ENCODE data around the gene RORB.

The RORB gene

GRCh38 chr9:74496406-74496805, 729 bp upstream of the RORB start:
- Histone ChIP-seq H3K4me3 (ENCODE audit: extremely low read depth, insufficient read depth, low read length, poor library complexity, severe bottlenecking) (peak overlapping the region; percentile 44), H3K27ac (ENCODE audit: low read depth, low read length, severe bottlenecking) (no peak overlapping the region), H3K9me3 (ENCODE audit: control insufficient read depth, low read length) (no peaks in the 10 kb centered on the region), H3K4me1 (ENCODE audit: control insufficient read depth, insufficient read depth, low read length, poor library complexity, severe bottlenecking) (peaks cover 11% of the 10 kb centered on the region), H3K36me3 (ENCODE audit: control insufficient read depth, insufficient read depth, low read length) (no peaks in the 10 kb centered on the region)
- WGBS, 2 experiments (ENCODE audit: insufficient coverage in 2 of 2) = 20% methylated on average over 1 of the region's 6 CpGs; no CpG with 5 or more reads in 1 of the 2 experiments

GRCh38 chr9:74497748-74498620, 849 bp downstream of the RORB start:
- Histone ChIP-seq H3K27ac (ENCODE audit: low read depth, low read length, severe bottlenecking) (no peak overlapping the region), H3K36me3 (ENCODE audit: control insufficient read depth, insufficient read depth, low read length) (no peaks in the 10 kb centered on the region), H3K4me1 (ENCODE audit: control insufficient read depth, insufficient read depth, low read length, poor library complexity, severe bottlenecking) (peaks cover 11% of the 10 kb centered on the region), H3K4me3 (ENCODE audit: extremely low read depth, insufficient read depth, low read length, poor library complexity, severe bottlenecking) (peak overlapping the region; percentile 44), H3K9me3 (ENCODE audit: control insufficient read depth, low read length) (no peaks in the 10 kb centered on the region)
- 0% methylated on average over 61 to 73 of the region's 77 CpGs for WGBS, 2 experiments (ENCODE audit: insufficient coverage in 2 of 2)

- 1% methylated on average over 14 to 28 of the region's 34 CpGs for WGBS, 2 experiments (ENCODE audit: insufficient coverage in 2 of 2)
- peaks cover 11% of the 10 kb centered on the region for H3K4me1 ChIP-seq (ENCODE audit: control insufficient read depth, insufficient read depth, low read length, poor library complexity, severe bottlenecking)
- H3K36me3 ChIP-seq (ENCODE audit: control insufficient read depth, insufficient read depth, low read length) = no peaks in the 10 kb centered on the region
- H3K4me3 ChIP-seq (ENCODE audit: extremely low read depth, insufficient read depth, low read length, poor library complexity, severe bottlenecking) = peak overlapping the region; percentile 44
- no peaks in the 10 kb centered on the region for H3K9me3 ChIP-seq (ENCODE audit: control insufficient read depth, low read length)
- no peak overlapping the region for H3K27ac ChIP-seq (ENCODE audit: low read depth, low read length, severe bottlenecking)
Measured at GRCh38 chr9:74498621-74499095, 1.5 kb downstream of the RORB start.

GRCh38 chr9:74499111-74499601, 2.0 kb downstream of the RORB start:
- Histone ChIP-seq H3K4me3 (ENCODE audit: extremely low read depth, insufficient read depth, low read length, poor library complexity, severe bottlenecking) (peak overlapping the region; percentile 44), H3K36me3 (ENCODE audit: control insufficient read depth, insufficient read depth, low read length) (no peaks in the 10 kb centered on the region), H3K27ac (ENCODE audit: low read depth, low read length, severe bottlenecking) (no peak overlapping the region), H3K9me3 (ENCODE audit: control insufficient read depth, low read length) (no peaks in the 10 kb centered on the region), H3K4me1 (ENCODE audit: control insufficient read depth, insufficient read depth, low read length, poor library complexity, severe bottlenecking) (peaks cover 11% of the 10 kb centered on the region)
- 1 to 2% methylated on average over 9 to 12 of the region's 19 CpGs for WGBS, 2 experiments (ENCODE audit: insufficient coverage in 2 of 2)

GRCh38 chr9:74499770-74500583, 2.8 kb downstream of the RORB start:
- peaks cover 11% of the 10 kb centered on the region for H3K4me1 ChIP-seq (ENCODE audit: control insufficient read depth, insufficient read depth, low read length, poor library complexity, severe bottlenecking)
- H3K4me3 ChIP-seq (ENCODE audit: extremely low read depth, insufficient read depth, low read length, poor library complexity, severe bottlenecking) = peak overlapping the region; percentile 44
- H3K36me3 ChIP-seq (ENCODE audit: control insufficient read depth, insufficient read depth, low read length) = no peaks in the 10 kb centered on the region
- WGBS, 2 experiments (ENCODE audit: insufficient coverage in 2 of 2) = 4% methylated on average over 17 to 22 of the region's 32 CpGs
- H3K27ac ChIP-seq (ENCODE audit: low read depth, low read length, severe bottlenecking) = no peak overlapping the region
- no peaks in the 10 kb centered on the region for H3K9me3 ChIP-seq (ENCODE audit: control insufficient read depth, low read length)

GRCh38 chr9:74500584-74500924, 3.4 kb downstream of the RORB start:
- no peaks in the 10 kb centered on the region for H3K36me3 ChIP-seq (ENCODE audit: control insufficient read depth, insufficient read depth, low read length)
- 0 to 2% methylated on average over 1 to 12 of the region's 14 CpGs for WGBS, 2 experiments (ENCODE audit: insufficient coverage in 2 of 2)
- H3K4me1 ChIP-seq (ENCODE audit: control insufficient read depth, insufficient read depth, low read length, poor library complexity, severe bottlenecking) = peaks cover 11% of the 10 kb centered on the region
- H3K27ac ChIP-seq (ENCODE audit: low read depth, low read length, severe bottlenecking) = no peak overlapping the region
- H3K9me3 ChIP-seq (ENCODE audit: control insufficient read depth, low read length) = no peaks in the 10 kb centered on the region
- no peak overlapping the region for H3K4me3 ChIP-seq (ENCODE audit: extremely low read depth, insufficient read depth, low read length, poor library complexity, severe bottlenecking)

GRCh38 chr9:74501570-74501969, 4.4 kb downstream of the RORB start:
- H3K36me3 ChIP-seq (ENCODE audit: control insufficient read depth, insufficient read depth, low read length) = no peaks in the 10 kb centered on the region
- no peaks in the 10 kb centered on the region for H3K9me3 ChIP-seq (ENCODE audit: control insufficient read depth, low read length)
- WGBS, 2 experiments (ENCODE audit: insufficient coverage in 2 of 2) = no CpG with 5 or more reads among the region's 2 CpGs
- H3K4me3 ChIP-seq (ENCODE audit: extremely low read depth, insufficient read depth, low read length, poor library complexity, severe bottlenecking) = no peak overlapping the region
- peaks cover 11% of the 10 kb centered on the region for H3K4me1 ChIP-seq (ENCODE audit: control insufficient read depth, insufficient read depth, low read length, poor library complexity, severe bottlenecking)
- H3K27ac ChIP-seq (ENCODE audit: low read depth, low read length, severe bottlenecking) = no peak overlapping the region

GRCh38 chr9:74503219-74503618, 6.1 kb downstream of the RORB start:
- H3K9me3 ChIP-seq (ENCODE audit: control insufficient read depth, low read length) = no peaks in the 10 kb centered on the region
- peaks cover 11% of the 10 kb centered on the region for H3K4me1 ChIP-seq (ENCODE audit: control insufficient read depth, insufficient read depth, low read length, poor library complexity, severe bottlenecking)
- no peaks in the 10 kb centered on the region for H3K36me3 ChIP-seq (ENCODE audit: control insufficient read depth, insufficient read depth, low read length)
- no peak overlapping the region for H3K4me3 ChIP-seq (ENCODE audit: extremely low read depth, insufficient read depth, low read length, poor library complexity, severe bottlenecking)
- WGBS, 2 experiments (ENCODE audit: insufficient coverage in 2 of 2) = no CpG with 5 or more reads among the region's 4 CpGs
- H3K27ac ChIP-seq (ENCODE audit: low read depth, low read length, severe bottlenecking) = no peak overlapping the region

- H3K36me3 ChIP-seq (ENCODE audit: control insufficient read depth, insufficient read depth, low read length) = no peaks in the 10 kb centered on the region
- no CpG with 5 or more reads among the region's 3 CpGs for WGBS, 2 experiments (ENCODE audit: insufficient coverage in 2 of 2)
- H3K9me3 ChIP-seq (ENCODE audit: control insufficient read depth, low read length) = no peaks in the 10 kb centered on the region
- no peak overlapping the region for H3K27ac ChIP-seq (ENCODE audit: low read depth, low read length, severe bottlenecking)
- no peak overlapping the region for H3K4me3 ChIP-seq (ENCODE audit: extremely low read depth, insufficient read depth, low read length, poor library complexity, severe bottlenecking)
- peaks cover 11% of the 10 kb centered on the region for H3K4me1 ChIP-seq (ENCODE audit: control insufficient read depth, insufficient read depth, low read length, poor library complexity, severe bottlenecking)
Measured at GRCh38 chr9:74503666-74504065, 6.5 kb downstream of the RORB start.

- no peaks in the 10 kb centered on the region for H3K9me3 ChIP-seq (ENCODE audit: control insufficient read depth, low read length)
- no peaks in the 10 kb centered on the region for H3K36me3 ChIP-seq (ENCODE audit: control insufficient read depth, insufficient read depth, low read length)
- WGBS, 2 experiments (ENCODE audit: insufficient coverage in 2 of 2) = no CpG with 5 or more reads among the region's 2 CpGs
- H3K27ac ChIP-seq (ENCODE audit: low read depth, low read length, severe bottlenecking) = no peak overlapping the region
- H3K4me3 ChIP-seq (ENCODE audit: extremely low read depth, insufficient read depth, low read length, poor library complexity, severe bottlenecking) = no peak overlapping the region
- H3K4me1 ChIP-seq (ENCODE audit: control insufficient read depth, insufficient read depth, low read length, poor library complexity, severe bottlenecking) = no peaks in the 10 kb centered on the region
Measured at GRCh38 chr9:74511333-74511732, 14.2 kb downstream of the RORB start.

Data from mesodermal cell (in vitro differentiated cells).